OCI-LY3 (cell line): Measurements from ENCODE around the gene TRIM33.

Source experiments
- CTCF ChIP-seq: fragments of 200-600, 300-600 bp; sonication (generic); IDR thresholded peaks from 2 replicates; pipeline ENCODE4 v1.5.1; 2014; ENCODE audit warnings: antibody characterized with exemption, low read length, low read depth
- EZH2phosphoT487 ChIP-seq: fragments of 200-600 bp; shearing (Covaris generic); IDR thresholded peaks from 2 replicates; pipeline ENCODE4 v1.6.1; 2018; ENCODE audit warnings: antibody characterized with exemption, mixed run types, low read depth

- TF ChIP-seq CTCF: no peak
- no peak for TF ChIP-seq EZH2phosphoT487
These were observed 18.0 kb downstream of the TRIM33 start for GRCh38 chr1:114492978-114493377.
